ENCODE data around the gene CFAP77.
A peak's percentile ranks its signal among the peaks of the same experiment; 100 is the strongest.

CFAP77 gene

DNA sequence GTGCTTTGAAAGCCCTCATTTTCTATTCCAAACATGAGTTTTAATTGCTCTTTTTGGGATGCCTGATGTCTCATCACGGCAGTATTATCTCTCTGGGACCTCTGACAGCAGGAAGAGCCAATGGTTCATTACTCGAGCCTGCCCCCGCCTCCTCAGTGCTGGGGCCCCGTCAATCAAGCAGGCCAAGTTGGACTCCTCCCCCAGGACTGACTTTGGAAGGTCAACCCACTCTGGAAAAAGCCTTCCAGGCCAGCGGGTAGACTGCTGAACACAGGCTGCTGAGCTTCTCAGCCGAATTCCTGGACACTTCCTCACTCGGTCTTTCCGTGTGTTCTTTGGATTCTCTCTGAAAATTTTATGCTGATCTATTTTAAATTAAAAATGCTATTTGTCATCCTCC is 162.9 kb downstream of the CFAP77 start:
- no peak overlapping the region for H3K4me3 ChIP-seq (ENCODE audit: low read depth, low read length)
- no peak for DNase-seq (ENCODE audit: low read depth)
- TF ChIP-seq, protein P1, sequence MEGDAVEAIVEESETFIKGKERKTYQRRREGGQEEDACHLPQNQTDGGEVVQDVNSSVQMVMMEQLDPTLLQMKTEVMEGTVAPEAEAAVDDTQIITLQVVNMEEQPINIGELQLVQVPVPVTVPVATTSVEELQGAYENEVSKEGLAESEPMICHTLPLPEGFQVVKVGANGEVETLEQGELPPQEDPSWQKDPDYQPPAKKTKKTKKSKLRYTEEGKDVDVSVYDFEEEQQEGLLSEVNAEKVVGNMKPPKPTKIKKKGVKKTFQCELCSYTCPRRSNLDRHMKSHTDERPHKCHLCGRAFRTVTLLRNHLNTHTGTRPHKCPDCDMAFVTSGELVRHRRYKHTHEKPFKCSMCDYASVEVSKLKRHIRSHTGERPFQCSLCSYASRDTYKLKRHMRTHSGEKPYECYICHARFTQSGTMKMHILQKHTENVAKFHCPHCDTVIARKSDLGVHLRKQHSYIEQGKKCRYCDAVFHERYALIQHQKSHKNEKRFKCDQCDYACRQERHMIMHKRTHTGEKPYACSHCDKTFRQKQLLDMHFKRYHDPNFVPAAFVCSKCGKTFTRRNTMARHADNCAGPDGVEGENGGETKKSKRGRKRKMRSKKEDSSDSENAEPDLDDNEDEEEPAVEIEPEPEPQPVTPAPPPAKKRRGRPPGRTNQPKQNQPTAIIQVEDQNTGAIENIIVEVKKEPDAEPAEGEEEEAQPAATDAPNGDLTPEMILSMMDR (IDR thresholded peaks at IDR 0.05; ENCODE audit: low read depth, low read length) = no peak
- no peak for TF ChIP-seq POLR2A (IDR thresholded peaks at IDR 0.05; ENCODE audit: extremely low read depth, insufficient read length)
- TF ChIP-seq, protein P2, sequence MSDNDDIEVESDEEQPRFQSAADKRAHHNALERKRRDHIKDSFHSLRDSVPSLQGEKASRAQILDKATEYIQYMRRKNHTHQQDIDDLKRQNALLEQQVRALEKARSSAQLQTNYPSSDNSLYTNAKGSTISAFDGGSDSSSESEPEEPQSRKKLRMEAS (IDR thresholded peaks at IDR 0.05; ENCODE audit: low read depth, low read length) = no peak
- TF ChIP-seq MYC (IDR thresholded peaks at IDR 0.05; ENCODE audit: low read depth, low read length) = no peak

DNA sequence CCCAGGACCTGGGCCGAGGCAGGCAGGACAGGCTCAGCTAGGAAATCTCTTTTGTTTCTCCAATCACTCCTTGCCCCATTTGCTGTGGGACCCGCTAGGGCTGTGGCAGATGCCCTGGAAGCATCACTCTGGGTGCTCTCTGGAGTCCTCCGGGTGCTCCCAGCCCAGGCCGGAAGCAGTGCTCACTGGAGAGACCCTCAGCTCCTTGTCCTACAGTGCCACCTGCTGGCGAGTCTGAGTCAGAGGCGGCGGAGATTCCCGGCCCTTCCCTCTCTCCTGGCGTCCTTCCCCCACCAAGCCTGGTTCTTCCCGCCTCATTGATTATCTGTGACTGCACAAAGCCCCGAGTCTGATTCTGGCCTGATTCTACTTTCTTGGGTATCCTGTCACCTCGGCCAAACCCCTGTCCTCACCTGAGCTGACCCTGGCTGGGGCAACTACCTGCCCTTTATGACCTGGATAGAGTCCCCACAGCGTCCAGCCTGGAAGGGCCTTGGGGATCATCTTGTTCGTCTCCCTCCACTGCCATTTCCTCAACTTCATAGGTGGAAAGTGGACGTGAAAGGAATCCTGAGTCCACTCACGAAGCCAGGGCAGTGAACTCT is 165.1 kb downstream of the CFAP77 start:
- peak; percentile 59 for DNase-seq (ENCODE audit: low read depth)
- H3K4me3 ChIP-seq (ENCODE audit: low read depth, low read length) = no peak overlapping the region
- TF ChIP-seq, protein P1 (IDR thresholded peaks at IDR 0.05; ENCODE audit: low read depth, low read length) = peak; percentile 58
- TF ChIP-seq MYC (IDR thresholded peaks at IDR 0.05; ENCODE audit: low read depth, low read length) = no peak

DNA sequence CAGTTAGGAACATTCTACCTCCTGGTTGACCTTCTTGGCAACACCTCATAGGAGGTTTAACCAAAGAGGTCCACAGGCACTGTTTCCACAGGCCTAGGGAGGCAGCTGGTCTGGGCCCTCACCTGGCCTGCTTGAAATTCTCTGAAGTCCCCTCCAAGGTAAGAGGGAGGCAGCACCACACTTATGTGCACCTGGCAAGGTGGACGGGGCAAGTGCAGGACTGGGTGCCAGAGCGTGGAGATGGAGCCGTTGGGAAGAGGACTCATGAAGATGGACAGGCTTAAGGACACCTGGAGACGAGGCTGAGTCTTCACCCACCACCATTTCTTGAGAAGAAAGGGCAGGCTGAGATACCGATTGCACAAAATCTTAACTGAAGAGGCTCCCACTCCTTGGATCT is 165.8 kb downstream of the CFAP77 start:
- TF ChIP-seq POLR2A (IDR thresholded peaks at IDR 0.05; ENCODE audit: extremely low read depth, insufficient read length) (no peak), MYC (IDR thresholded peaks at IDR 0.05; ENCODE audit: low read depth, low read length) (no peak)
- TF ChIP-seq, protein P1 (IDR thresholded peaks at IDR 0.05; ENCODE audit: low read depth, low read length) = no peak
- TF ChIP-seq, protein P2 (IDR thresholded peaks at IDR 0.05; ENCODE audit: low read depth, low read length) = no peak
- H3K4me3 ChIP-seq (ENCODE audit: low read depth, low read length) = no peak overlapping the region
- DNase-seq (ENCODE audit: low read depth) = no peak

DNA sequence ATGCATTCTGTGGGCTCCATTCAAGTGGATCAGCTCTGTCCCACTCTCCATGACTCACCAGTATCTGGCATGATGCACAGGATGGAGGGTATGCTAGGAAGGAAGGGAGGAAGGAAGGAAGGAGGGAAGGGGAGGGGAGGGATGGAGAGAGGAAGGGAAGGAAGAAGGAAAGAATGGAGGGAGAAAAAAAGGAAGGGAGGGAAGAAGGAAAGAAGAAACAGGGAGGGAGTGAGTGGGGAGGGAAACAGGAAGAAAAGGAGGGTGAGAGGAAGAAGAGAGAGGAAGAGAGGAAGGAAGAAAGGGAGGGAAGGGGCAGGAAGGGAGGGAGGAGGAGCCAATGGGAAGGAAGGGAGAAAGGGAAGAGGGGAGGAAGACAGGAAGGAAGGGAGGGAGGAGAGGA is 167.1 kb downstream of the CFAP77 start:
- TF ChIP-seq, protein P1 (IDR thresholded peaks at IDR 0.05; ENCODE audit: low read depth, low read length) = no peak
- TF ChIP-seq POLR2A (IDR thresholded peaks at IDR 0.05; ENCODE audit: extremely low read depth, insufficient read length) (no peak), MYC (IDR thresholded peaks at IDR 0.05; ENCODE audit: low read depth, low read length) (no peak)
- TF ChIP-seq, protein P2 (IDR thresholded peaks at IDR 0.05; ENCODE audit: low read depth, low read length) = no peak
- H3K4me3 ChIP-seq (ENCODE audit: low read depth, low read length) = no peak overlapping the region
- DNase-seq (ENCODE audit: low read depth) = no peak

DNA sequence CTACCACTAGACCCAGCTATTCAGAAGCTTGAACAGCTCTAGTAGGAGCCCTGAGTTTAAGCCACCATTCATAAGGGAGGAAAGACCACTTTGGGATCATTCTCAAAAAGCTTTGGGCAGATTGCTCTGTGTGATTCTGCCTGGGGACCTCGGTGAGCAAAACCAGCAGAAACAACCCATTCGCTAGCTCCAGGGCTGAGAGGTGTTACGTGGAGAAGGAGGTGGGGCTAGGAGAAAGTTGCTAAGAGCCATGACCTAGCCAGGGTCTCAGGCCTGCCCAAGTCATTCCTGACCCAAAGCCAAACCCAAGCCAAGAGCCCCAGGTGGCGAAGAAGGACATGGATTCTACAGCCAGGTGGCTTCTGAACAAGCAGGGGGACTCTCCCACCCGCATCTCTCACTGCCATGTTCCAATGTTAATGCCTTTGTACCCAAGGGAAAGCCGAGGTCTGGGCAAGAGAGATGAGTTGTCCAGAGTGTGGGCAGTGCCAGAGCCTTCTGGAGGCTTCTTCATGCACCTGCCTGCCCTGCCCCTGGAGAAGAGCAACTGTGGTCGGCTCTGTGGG is 168.4 kb downstream of the CFAP77 start:
- DNase-seq (ENCODE audit: low read depth) = no peak
- TF ChIP-seq MYC (IDR thresholded peaks at IDR 0.05; ENCODE audit: low read depth, low read length) = no peak
- no peak for TF ChIP-seq POLR2A (IDR thresholded peaks at IDR 0.05; ENCODE audit: extremely low read depth, insufficient read length)
- TF ChIP-seq, protein P2 (IDR thresholded peaks at IDR 0.05; ENCODE audit: low read depth, low read length) = no peak

DNA sequence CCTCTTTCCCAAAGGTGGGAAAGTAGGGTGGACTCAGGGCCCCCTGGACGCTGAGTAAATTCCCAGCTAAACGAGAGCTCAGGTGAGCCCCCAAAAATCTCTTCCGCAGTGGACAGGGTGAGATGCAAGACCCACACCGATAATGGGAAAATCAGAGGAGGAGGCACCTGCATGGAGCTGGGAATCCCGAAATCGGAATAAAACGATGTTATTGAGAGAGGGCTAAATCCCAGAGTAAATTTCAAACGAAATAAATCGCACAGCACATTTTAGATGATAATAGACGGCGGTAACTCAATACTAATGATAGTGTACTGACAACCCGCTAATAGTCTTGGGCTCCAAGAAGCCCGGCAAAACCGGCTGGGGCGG is 169.4 kb downstream of the CFAP77 start:
- DNase-seq (ENCODE audit: low read depth) = no peak
- TF ChIP-seq, protein P2 (IDR thresholded peaks at IDR 0.05; ENCODE audit: low read depth, low read length) = no peak
- TF ChIP-seq, protein P1 (IDR thresholded peaks at IDR 0.05; ENCODE audit: low read depth, low read length) = no peak
- TF ChIP-seq POLR2A (IDR thresholded peaks at IDR 0.05; ENCODE audit: extremely low read depth, insufficient read length) = no peak
- TF ChIP-seq MYC (IDR thresholded peaks at IDR 0.05; ENCODE audit: low read depth, low read length) = no peak
- no peak overlapping the region for H3K4me3 ChIP-seq (ENCODE audit: low read depth, low read length)

More for the DNA sequence above, 168.4 kb downstream of the CFAP77 start:
- H3K4me3 ChIP-seq (ENCODE audit: low read depth, low read length) = no peak overlapping the region

All from NB4 (cell line).